ENCODE data around the gene SLC35F5.
A peak's percentile ranks its signal among the peaks of the same experiment; 100 is the strongest.
"Not testable (repeated sequence)": the region's sequence is repeated elsewhere in the genome, so short reads cannot be mapped to it uniquely, and the experiment has no call there.

SLC35F5 gene

DNA sequence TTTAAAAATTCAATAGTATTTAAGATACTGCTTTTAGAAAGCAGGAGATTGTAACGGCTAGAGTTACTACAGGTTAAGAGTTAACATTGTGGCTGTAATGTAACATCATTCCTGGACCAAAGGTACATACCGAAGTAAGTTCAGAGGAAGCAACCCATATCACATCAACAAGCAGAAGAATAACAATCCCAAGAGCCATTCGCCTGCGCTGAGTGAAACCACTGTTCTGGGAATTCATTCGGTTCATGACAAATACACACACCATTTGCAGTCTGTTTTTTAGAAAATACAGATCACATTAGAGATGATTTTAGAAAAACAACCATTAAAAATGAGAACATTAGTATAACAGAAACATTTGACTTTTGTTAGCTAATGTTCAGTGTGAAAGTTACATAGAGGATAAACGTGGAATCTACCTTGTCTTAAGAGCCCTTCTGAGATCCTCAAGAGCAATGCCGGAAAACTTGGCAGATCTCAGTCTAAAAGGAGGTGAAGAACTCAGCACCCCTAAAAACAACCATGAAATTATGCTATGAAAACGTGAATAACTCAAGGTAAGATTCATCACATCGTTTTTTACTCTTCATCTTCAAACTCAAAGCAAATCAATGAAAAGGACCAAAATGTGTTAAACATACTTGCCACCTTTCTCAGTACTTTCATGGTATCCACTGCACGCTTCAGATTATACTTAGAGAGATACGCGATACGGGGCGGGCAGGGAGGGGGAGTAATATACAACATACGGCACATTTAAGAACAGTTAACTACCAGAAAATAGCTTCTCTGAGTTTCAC, 1.2 kb downstream of the SLC35F5 start:
- peak in 1 of 2 experiments; percentile 32 for DNase-seq

DNA sequence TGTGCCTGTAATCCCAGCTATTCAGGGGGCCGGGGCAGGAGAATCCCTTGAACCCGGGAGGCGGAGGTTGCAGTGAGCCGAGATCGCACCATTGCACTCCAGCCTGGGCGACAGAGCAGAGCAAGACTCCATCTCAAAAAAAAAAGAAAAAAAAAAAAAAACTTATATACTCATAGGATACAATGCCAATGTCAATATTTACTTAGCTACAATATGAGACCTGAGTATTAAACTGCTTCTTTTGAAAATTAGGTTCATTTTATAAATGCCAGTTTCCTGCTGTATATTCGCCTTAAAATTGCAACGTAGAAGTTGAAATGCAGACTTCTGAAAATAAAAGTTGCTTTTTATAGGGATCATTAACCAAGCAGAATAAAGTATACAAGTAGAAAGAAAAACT, 2.3 kb downstream of the SLC35F5 start:
- no peak for DNase-seq

DNA sequence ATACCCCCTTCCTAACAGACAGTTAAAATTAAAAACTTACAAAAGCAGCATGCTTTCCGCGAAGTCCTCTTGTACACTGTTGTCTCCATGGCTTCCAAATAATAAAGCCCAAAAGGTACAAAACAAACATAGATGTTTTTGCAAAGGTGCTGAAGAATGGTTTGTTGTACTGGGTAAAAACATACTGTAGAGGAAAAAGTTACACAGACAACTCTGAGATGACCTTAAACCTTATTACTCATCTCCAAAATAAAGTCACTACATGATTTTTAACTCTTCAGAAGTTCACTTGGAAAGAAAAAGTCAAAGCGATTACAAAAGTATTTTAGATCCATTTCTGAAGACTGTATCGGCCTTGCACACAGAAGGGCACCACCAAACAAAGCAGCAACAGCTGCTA, 6.1 kb downstream of the SLC35F5 start:
- no peak for DNase-seq

DNA sequence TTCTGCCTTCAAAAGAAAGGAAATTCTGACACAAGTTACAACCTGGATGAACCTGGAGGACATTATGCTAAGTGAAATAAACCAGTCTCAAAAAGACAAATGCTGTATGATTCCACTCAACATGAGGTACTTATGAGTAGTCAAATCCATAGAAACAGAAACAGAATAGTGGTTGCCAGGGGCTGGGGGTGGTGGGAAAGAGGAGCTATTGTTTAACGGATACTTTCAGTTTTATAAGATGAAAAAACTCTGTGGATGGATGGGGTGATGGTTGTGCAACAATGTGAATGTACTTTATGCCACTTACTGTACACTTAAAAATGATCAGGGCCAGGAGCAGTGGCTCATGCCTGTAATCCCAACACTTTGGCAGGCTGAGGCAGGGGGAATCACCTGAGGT, 15.4 kb downstream of the SLC35F5 start:
- DNase-seq, result no peak

DNA sequence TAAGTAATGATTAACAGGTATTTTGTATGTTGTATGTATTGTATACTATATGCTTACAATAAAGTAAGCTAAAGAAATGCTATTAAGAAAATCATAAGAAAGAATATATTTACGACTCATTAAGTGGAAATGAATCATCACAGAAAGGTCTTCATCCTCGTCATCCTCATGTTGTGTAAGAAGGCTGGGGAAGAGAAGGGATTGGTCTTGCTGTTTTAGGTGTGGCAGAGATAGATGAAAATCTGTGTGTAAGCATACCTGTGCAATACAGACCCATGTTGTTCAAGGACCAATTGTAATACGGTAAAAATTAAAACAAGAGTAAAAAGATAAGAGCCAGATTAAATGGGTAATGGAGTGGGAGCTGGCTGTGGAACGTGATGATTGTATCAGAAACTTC, 16.6 kb downstream of the SLC35F5 start:
- no peak for DNase-seq

GRCh38 chr2:113734185-113734584, 22.3 kb downstream of the SLC35F5 start:
- DNase-seq, result no peak

DNA sequence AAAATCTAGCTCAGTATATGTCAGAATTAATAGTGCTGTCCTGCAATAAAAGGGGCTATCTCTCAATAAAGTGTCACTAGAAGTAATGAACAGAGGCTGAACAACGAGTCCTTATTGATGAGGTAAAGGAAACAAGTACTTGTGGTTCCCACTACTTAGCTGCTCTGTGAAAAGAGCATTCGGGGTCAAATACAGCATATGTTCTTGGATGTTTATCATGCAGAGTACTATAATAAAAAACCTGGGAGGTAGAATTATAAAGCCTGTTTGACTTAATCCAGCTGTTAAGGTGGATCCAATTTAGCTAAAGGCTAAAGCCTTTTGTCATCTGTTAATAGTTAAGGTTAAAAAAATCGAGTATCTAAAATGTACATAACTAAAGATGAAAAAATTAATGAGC, 32.4 kb downstream of the SLC35F5 start:
- DNase-seq, result peak; percentile 35 to 82

DNA sequence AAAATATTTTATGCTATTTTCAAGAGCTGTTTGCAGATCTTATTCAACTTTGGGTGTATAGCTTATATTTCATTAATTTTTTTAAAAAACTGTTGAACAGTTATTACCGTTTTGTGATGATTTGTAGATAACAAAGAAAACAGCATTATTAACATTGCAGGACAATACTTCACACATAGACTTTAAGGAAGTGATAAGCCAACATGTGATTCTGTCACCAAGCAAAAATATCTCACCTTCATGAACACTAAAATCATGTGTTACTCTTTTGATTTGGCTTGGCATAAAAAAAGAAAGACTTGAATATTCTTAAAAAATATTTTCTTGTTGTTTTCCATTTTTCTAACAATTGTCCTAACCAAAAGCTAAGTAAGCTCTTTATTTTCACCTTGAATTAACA, 33.0 kb downstream of the SLC35F5 start:
- DNase-seq, result no peak

GRCh38 chr2:113720167-113720566, 36.3 kb downstream of the SLC35F5 start:
- DNase-seq, result peak in 1 of 2 experiments; percentile 27

DNA sequence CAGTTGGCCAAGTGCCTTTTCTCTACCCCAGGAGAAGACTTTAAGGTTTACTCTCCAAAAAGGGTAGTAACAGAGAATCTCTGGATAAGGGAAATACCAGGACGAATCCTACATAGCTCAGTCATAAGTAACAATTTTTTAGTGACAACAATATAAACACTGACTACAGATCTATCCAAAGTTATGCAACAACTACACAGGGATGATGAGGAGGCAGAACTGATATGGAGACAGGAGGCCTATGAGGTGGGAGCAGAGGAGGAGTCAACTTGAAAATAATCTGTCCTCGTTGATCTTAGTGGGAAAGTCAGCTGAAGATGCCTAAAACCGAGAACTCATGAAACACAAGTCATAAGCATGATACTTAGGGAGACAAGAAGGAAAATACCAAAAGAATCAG, 40.2 kb downstream of the SLC35F5 start:
- no peak for DNase-seq

DNA sequence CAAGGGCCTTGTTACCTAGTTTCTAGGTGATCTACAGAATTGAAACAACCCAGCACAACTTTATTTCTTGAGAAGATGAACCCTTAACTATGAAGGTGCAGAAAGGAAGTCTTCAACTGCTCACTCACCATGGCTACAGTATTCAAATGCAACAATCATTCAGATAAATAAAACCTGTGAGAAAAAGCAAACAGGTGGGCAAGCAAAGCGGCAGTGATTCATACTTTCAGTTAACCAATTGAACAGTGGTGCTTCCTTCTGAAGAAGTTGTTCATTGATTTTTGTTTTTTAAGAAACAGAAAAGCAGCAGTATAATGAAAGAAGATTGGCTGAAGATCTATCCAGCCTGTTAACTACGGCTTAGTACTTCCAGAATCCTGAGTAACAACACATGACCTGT, 43.5 kb downstream of the SLC35F5 start:
- DNase-seq, result no peak

DNA sequence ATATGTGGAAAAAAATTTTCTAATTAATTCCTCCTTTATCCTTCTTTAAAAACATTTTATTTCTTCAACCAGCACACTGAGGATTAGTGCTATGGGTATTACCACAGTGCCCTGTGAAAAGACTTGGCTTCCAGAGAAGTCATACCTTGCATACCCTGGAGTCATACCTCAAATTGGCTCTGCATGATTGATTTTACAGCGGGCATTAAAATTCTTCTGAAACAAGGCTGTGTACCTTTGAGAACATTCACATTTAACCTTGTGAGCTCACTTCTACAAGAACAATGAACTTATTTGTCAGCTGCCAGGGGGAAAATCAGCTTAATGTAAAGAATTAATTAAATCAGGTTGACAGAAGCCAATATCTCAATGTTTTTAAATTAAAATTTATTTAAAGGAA, 44.6 kb downstream of the SLC35F5 start:
- peak in 1 of 2 experiments; percentile 0 for DNase-seq

- DNase-seq, result no peak
Observed at GRCh38 chr2:113709022-113709421, 47.4 kb downstream of the SLC35F5 start.

- DNase-seq, result no peak
Observed at GRCh38 chr2:113707106-113707505, 49.3 kb downstream of the SLC35F5 start.

DNA sequence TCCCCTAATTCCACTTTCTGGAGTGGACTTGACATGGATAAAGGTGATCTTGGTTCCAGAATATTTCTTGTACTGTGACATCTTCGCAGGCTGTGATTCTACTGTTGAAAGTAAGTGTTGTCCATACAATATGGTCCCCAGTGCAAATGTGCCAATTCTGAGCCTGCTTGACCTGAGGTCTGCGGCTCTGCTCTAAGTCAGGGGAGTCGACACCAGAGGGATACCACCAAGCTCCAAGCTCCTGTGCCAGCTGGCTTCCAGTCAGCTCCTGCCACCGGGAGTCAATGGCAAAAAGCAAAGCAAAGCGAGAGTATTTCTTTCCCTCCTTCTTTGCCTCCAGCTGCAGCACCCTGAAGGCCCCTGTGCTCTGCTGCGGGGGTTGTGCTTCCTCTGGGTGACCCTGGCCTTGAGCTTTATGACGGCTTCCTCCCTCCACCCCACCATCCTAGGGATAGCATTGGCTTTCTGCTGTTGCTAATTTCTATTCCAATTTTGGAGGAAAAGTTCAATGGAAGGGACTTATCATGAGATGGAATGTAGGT, 50.4 kb downstream of the SLC35F5 start:
- no peak for DNase-seq

DNA sequence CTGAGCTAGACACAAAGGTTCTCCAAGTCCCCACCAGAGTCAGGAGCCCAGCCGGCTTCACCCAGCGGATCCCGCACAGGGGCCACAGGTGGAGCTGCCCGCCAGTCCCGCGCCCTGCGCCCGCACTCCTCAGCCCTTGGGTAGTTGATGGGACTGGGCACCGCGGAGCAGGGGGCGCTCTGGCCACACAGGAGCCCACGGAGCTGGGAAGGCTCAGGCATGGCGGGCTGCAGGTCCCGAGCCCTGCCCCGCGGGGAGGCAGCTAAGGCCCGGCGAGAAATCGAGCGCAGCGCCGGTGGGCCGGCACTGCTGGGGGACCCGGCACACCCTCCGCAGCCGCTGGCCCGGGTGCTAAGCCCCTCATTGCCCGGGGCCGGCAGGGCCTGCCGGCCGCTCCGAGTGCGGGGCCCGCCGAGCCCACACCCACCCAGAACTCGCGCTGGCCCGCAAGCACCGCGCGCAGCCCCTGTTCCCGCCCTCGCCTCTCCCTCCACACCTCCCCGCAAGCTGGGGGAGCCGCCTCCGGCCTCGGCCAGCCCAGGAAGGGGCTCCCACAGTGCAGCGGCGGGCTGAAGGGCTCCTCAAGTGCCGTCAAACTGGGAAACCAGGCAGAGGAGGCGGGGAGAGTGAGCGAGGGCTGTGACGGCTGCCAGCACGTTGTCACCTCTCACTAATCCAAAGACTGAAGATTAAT, 52.0 kb downstream of the SLC35F5 start:
- not testable (repeated sequence) for DNase-seq

- DNase-seq, result no peak
Observed at GRCh38 chr2:113703386-113704299, 52.8 kb downstream of the SLC35F5 start.

- DNase-seq, result peak; percentile 80
Observed at GRCh38 chr2:113700186-113700841, 56.1 kb downstream of the SLC35F5 start.

GRCh38 chr2:113698892-113699447, 57.5 kb downstream of the SLC35F5 start:
- DNase-seq, result no peak

- not testable (repeated sequence) for DNase-seq
Observed at GRCh38 chr2:113698251-113698650, 58.2 kb downstream of the SLC35F5 start.

DNA sequence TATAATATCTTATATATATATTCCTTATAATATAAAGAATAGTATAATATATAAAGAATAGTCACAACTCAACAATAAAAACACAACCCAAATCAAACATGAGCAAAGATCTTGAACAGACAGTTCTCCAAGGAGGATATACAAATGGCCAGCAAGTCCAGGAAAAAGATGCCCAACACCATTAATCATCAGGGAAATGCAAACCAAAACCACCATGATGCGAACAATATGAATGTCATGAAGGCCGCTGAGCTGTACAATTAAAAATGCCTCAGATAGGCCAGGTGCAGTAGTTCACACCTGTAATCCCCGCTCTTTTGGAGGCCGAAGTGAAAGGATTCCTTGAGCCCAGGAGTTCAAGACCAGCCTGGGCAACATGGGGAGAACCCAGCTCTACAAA, 58.9 kb downstream of the SLC35F5 start:
- no peak for DNase-seq

GRCh38 chr2:113694438-113694837, 62.0 kb downstream of the SLC35F5 start:
- no peak for DNase-seq
